HG03095 (cell line): ENCODE measurements around the gene COL18A1.

ENCODE experiments used
- ATAC-seq: cut with Tn5 transposase; IDR thresholded peaks from one replicate; pipeline ENCODE4 v1.9.1; 2021; ENCODE audit warnings: moderate library complexity; ENCODE audit not compliant: unreplicated experiment

COL18A1 gene

GRCh38 chr21:45487891-45488600, 83.1 kb downstream of the COL18A1 start:
- no peak for ATAC-seq

- ATAC-seq, result no peak
Observed at GRCh38 chr21:45488931-45489721, 84.2 kb downstream of the COL18A1 start.

- no peak for ATAC-seq
Observed at GRCh38 chr21:45489722-45489982, 84.7 kb downstream of the COL18A1 start.

- ATAC-seq, result no peak
Observed at GRCh38 chr21:45490049-45490731, 85.2 kb downstream of the COL18A1 start.

- no peak for ATAC-seq
Observed at GRCh38 chr21:45491056-45491455, 86.1 kb downstream of the COL18A1 start.

DNA sequence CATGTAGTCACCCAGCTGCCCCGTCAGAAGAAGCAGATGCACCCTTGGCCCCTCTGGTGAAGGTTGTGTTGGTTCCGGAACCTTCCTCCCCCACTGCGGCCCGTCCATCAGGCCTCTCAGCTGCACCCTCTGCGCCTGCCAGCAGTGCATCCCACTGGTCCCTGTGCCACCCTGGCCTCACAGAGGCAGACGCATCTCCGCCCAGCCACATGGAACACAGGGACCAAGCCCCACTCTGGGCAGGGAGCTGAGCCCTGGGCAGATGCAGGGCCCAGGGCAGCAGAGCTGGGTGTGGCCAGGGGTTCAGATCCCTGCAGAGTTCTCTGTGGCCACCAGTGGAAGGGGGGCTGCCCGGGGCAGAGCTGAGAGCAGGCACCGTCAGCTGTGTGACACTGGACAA, 86.7 kb downstream of the COL18A1 start:
- ATAC-seq, result no peak

DNA sequence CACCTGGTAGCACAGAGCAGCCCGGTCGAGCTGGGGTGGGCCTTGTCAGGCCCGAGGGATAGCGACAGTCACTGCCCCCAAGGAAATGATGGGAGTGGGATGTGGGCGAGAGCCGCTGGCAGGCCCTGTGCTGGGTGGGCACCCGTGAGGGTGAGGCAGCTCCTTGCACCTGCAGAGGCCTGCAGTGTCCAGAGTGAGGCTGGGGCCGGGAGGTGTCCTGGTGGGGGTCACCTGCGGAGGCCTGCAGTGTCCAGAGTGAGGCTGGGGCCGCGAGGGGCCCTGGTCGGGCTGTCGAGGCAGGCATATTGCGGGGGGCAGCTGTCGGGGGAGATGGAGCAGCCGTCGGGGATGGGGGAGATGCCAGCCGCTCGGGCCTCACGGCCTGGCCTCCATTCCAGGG, 87.8 kb downstream of the COL18A1 start:
- no peak for ATAC-seq

GRCh38 chr21:45493401-45494001, 88.5 kb downstream of the COL18A1 start:
- no peak for ATAC-seq

- ATAC-seq, result no peak
Observed at GRCh38 chr21:45494135-45494850, 89.3 kb downstream of the COL18A1 start.

GRCh38 chr21:45494851-45495680, 90.1 kb downstream of the COL18A1 start:
- no peak for ATAC-seq

DNA sequence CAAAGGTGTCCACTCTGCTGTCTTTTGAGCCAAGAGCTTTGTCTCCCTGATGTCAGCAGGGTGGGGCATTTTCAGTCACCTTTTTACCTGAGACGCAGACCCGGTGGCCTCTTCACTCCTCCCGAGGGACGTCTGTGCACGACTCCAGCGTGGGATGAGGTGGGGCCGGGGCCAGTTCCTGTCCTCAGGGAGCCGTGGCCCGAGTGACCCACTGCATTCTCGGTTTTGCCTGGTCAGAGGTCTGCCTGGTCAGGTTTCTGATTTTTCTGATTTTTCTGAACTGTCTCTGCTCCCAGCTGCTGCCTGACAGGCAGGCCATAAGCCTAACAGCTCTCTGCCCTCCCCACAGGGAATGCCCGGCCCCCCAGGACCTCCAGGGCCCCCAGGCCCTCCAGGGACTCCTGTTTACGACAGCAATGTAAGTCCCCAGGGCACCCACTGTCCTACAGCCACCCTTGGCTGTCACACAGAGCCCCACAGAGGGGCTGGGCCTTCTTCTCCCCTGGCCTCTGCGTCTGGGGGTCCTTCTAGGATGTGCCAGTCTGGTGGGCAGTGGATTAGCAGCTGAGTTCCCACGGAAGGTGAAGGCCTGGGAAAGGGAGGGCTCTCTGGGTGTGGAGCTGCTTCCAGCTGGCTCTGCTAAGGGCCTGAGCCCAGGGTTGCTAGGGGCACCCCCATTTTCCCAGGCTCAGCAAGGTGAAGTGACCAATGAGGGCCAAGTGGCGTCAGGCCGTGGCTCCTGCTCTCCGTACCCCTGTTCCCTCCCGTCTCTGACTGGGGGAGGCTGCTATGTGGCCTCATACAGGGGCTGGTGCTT, 91.4 kb downstream of the COL18A1 start:
- ATAC-seq, result no peak

DNA sequence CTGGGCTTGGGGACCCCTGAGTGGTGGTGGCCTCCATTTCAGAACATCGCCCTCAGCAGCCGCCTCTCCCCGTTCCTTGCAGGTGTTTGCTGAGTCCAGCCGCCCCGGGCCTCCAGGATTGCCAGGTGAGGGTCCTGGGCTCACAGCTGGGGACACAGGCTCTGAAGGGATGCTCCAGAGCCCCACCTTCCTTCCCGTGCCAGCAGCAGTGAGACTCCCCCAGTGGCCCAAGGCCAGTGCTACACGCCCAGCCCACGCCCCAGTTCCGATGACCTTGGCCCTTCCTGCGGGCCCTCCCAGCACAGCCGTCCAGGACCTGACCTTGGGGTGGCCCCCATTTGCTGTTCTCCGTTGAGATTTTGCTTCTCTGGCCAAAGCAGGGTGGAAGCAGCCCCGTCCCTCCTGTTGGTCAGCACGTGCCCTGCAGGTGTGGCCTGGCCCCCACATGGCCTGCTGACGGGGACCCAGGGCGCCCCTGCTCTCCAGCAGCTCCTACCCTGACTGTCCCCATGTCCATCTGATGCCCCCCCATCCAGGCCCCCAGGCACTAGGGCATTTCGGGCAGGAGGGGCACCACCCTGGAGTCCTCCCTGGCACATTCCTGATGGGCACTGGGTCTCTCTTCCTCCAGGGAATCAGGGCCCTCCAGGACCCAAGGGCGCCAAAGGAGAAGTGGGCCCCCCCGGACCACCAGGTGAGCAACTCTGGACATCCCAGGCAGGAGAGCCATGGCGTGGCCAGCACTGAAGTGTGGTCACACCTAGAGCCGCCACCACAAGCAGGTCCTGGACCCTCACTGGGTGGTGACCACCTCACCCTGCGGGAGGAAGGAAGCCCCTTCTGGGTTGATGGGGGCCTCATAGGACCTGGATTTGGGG, 92.2 kb downstream of the COL18A1 start:
- no peak for ATAC-seq

GRCh38 chr21:45497846-45498645, 93.1 kb downstream of the COL18A1 start:
- ATAC-seq, result no peak

DNA sequence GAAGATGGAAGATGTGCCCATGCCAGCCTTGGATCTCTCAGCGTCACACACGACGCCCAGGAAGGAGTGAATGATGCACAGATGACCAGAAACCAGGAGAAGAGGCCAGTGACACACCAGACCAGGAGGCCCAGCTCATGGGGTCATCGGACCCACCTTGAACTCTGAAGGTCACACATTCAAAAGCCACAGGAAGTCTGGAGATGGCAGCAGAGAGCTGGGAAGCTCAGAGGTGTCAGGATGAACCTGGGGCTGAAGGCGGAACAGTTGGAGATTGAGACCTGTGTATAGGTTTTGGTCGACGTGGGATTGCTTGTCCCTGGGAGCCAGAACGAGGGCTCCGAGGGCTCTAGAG, 93.7 kb downstream of the COL18A1 start:
- no peak for ATAC-seq

GRCh38 chr21:45499201-45499750, 94.3 kb downstream of the COL18A1 start:
- no peak for ATAC-seq

GRCh38 chr21:45499970-45500577, 95.1 kb downstream of the COL18A1 start:
- ATAC-seq, result no peak
